ENCODE results near the gene IP6K3. TPM values are rescaled to one million over a fixed set of nuclear protein-coding genes. Genes with fewer than 3 reads are reported as not detected.

Gene IP6K3
- total and polyA plus RNA-seq, 2 donors (not counting 1 experiment from before 2014, with no cell fraction given), result not detected

- Histone ChIP-seq H3K79me2 (ENCODE audit: control insufficient read depth, insufficient read depth, low read length) (no peaks in the 10 kb centered on the region), H4K20me1 (ENCODE audit: control insufficient read depth, insufficient read depth, low read length, poor library complexity, severe bottlenecking) (no peaks in the 10 kb centered on the region), H3K27ac (ENCODE audit: low read length in 2 of 2) (no peak overlapping the region), H3K27me3 (replicated peaks in 1 of 4; ENCODE audit: control extremely low read depth in 1 of 4, control insufficient read depth in 3 of 4, insufficient read depth in 4 of 4, low read length in 3 of 4) (no peaks in the 10 kb centered on the region), H3K36me3 (replicated peaks in 1 of 2; ENCODE audit: control extremely low read depth in 1 of 2, control insufficient read depth in 1 of 2, extremely low read depth in 1 of 2, insufficient read depth in 2 of 2, low read length in 1 of 2) (no peaks in the 10 kb centered on the region), H3K9ac (ENCODE audit: low read length) (no peak overlapping the region), H2AFZ (ENCODE audit: insufficient read depth, low read depth, low read length, poor library complexity, severe bottlenecking) (no peak overlapping the region), H3K4me1 (ENCODE audit: control insufficient read depth in 2 of 2, insufficient read depth in 2 of 2, low read length in 2 of 2) (peaks cover 11 to 21% of the 10 kb centered on the region in 2 donors), H3K4me2 (replicated peaks; ENCODE audit: low read depth, low read length, poor library complexity, severe bottlenecking) (no peak overlapping the region), H3K9me3 (ENCODE audit: control extremely low read depth in 1 of 3, control insufficient read depth in 2 of 3, insufficient read depth in 1 of 3, low read length in 2 of 3) (no peaks in the 10 kb centered on the region), H3K4me3 (ENCODE audit: control extremely low read depth in 1 of 5, extremely low read depth in 1 of 5, insufficient read depth in 1 of 5, low read depth in 2 of 5, low read length in 4 of 5) (no peak overlapping the region)
- Mint-ChIP-seq H3K9me3 (ENCODE audit: insufficient read depth) (no peaks in the 10 kb centered on the region), H3K27me3 (peaks cover 9% of the 10 kb centered on the region), H3K4me3 (no peak overlapping the region), H3K4me1 (peaks cover 29% of the 10 kb centered on the region), H3K27ac (no peak overlapping the region)
- no peak for ATAC-seq (ENCODE audit: low read depth)
- ChIA-PET CTCF (interaction anchor here (0.7 kb wide), 1 partner anchor 139 kb away, joined by 4 read pairs; no protein-coding TSS in a partner anchor), POLR2A (no interaction called here)
- no peak for DNase-seq
- intact Hi-C loops (cut with micrococcal nuclease), result no loop called here
- 100% methylated on average over 2 of the region's 6 CpGs for WGBS (ENCODE audit: insufficient coverage)
- TF ChIP-seq, protein P1, sequence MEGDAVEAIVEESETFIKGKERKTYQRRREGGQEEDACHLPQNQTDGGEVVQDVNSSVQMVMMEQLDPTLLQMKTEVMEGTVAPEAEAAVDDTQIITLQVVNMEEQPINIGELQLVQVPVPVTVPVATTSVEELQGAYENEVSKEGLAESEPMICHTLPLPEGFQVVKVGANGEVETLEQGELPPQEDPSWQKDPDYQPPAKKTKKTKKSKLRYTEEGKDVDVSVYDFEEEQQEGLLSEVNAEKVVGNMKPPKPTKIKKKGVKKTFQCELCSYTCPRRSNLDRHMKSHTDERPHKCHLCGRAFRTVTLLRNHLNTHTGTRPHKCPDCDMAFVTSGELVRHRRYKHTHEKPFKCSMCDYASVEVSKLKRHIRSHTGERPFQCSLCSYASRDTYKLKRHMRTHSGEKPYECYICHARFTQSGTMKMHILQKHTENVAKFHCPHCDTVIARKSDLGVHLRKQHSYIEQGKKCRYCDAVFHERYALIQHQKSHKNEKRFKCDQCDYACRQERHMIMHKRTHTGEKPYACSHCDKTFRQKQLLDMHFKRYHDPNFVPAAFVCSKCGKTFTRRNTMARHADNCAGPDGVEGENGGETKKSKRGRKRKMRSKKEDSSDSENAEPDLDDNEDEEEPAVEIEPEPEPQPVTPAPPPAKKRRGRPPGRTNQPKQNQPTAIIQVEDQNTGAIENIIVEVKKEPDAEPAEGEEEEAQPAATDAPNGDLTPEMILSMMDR (IDR thresholded peaks at IDR 0.05), result no peak
- TF ChIP-seq EZH2 (IDR thresholded peaks at IDR 0.05; ENCODE audit: borderline replicate concordance, insufficient read depth, low read depth, low read length, poor library complexity, severe bottlenecking), result no peak
Observed at GRCh38 chr6:33717934-33718455, 28.7 kb downstream of the IP6K3 start.

DNA sequence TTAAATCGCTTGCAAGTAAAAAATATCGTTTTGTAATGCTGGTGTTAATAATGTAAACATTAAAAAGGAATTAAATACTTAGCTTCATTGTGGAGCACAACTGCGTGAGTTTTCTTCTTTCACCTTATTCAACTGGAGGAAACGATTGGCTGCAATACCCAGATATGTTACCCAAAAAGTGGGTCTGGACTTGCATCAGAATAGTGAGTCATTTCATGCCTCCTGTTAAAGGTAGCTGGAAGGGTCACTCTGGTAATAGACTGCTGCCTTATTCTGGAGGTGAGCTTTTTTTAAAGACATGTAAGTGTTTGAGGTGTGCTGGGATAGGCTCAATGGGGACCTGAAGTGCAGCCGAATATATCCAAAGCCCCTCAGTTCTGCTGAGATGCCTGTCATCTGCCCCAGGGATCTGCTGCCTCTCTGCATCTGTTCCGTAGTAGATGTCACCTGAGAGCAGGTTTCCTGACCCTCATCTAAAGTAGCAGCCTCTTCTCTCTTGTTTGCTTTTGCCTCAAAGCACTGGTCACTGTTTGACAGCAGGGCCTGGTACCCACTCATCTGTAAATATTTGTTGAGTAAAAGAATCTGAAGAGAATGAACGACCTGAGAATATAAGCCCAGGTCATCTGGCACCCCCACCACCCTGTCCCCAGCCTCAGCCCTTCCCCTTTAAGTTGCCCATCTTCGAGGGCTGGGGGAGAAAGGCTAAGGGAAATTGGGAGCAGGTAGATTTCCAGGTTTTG lies 29.6 kb downstream of the IP6K3 start:
- Histone ChIP-seq H2AFZ (ENCODE audit: insufficient read depth, low read depth, low read length, poor library complexity, severe bottlenecking) (no peak overlapping the region), H3K79me2 (ENCODE audit: control insufficient read depth, insufficient read depth, low read length) (no peaks in the 10 kb centered on the region), H3K4me1 (ENCODE audit: control insufficient read depth in 2 of 2, insufficient read depth in 2 of 2, low read length in 2 of 2) (peaks cover 12 to 23% of the 10 kb centered on the region in 2 donors), H3K27ac (ENCODE audit: low read length in 2 of 2) (no peak overlapping the region), H4K20me1 (ENCODE audit: control insufficient read depth, insufficient read depth, low read length, poor library complexity, severe bottlenecking) (no peaks in the 10 kb centered on the region), H3K4me3 (ENCODE audit: control extremely low read depth in 1 of 5, extremely low read depth in 1 of 5, insufficient read depth in 1 of 5, low read depth in 2 of 5, low read length in 4 of 5) (no peak overlapping the region), H3K27me3 (replicated peaks in 1 of 4; ENCODE audit: control extremely low read depth in 1 of 4, control insufficient read depth in 3 of 4, insufficient read depth in 4 of 4, low read length in 3 of 4) (no peaks in the 10 kb centered on the region), H3K9ac (ENCODE audit: low read length) (no peak overlapping the region), H3K36me3 (replicated peaks in 1 of 2; ENCODE audit: control extremely low read depth in 1 of 2, control insufficient read depth in 1 of 2, extremely low read depth in 1 of 2, insufficient read depth in 2 of 2, low read length in 1 of 2) (no peaks in the 10 kb centered on the region), H3K9me3 (ENCODE audit: control extremely low read depth in 1 of 3, control insufficient read depth in 2 of 3, insufficient read depth in 1 of 3, low read length in 2 of 3) (peaks cover 0 to 4% (median 0%) of the 10 kb centered on the region in 3 donors), H3K4me2 (replicated peaks; ENCODE audit: low read depth, low read length, poor library complexity, severe bottlenecking) (no peak overlapping the region)
- ATAC-seq (ENCODE audit: low read depth), result no peak
- Mint-ChIP-seq H3K27me3 (peaks cover 9% of the 10 kb centered on the region), H3K27ac (no peak overlapping the region), H3K4me1 (peaks cover 28% of the 10 kb centered on the region), H3K4me3 (no peak overlapping the region), H3K9me3 (ENCODE audit: insufficient read depth) (no peaks in the 10 kb centered on the region)
- no peak for DNase-seq
- TF ChIP-seq EZH2 (IDR thresholded peaks at IDR 0.05; ENCODE audit: borderline replicate concordance, insufficient read depth, low read depth, low read length, poor library complexity, severe bottlenecking), result no peak
- TF ChIP-seq, protein P1 (IDR thresholded peaks at IDR 0.05), result no peak
- ChIA-PET CTCF (interaction anchor here (0.7 to 4.3 kb wide), 3 partner anchors 26 to 138 kb away, joined by 3 to 23 read pairs (median 4); no protein-coding TSS in a partner anchor), POLR2A (no interaction called here)
- intact Hi-C loops (cut with micrococcal nuclease), result no loop called here
- 100% methylated on average over 2 of the region's 8 CpGs for WGBS (ENCODE audit: insufficient coverage)
